H1 (cell line): ENCODE measurements around the gene AGRP. TPM values are rescaled to one million over a fixed set of nuclear protein-coding genes. Genes with fewer than 3 reads are reported as not detected.

Experiments
- CTCF ChIA-PET: fragments of 300-600 bp; sonication (Branson Sonifier 250); formaldehyde crosslinking; loops from one replicate; lab custom pipeline; 2021; ENCODE audit not compliant: partially characterized antibody; lab: Charles Lee
- POLR2A ChIA-PET: fragments of 300-600 bp; sonication (Branson Sonifier 250); formaldehyde crosslinking; loops from one replicate; lab custom pipeline; 2021; ENCODE audit warnings: inconsistent platforms; ENCODE audit not compliant: partially characterized antibody; lab: Charles Lee
- DNase-seq, 2 experiments: peaks; one replicate each; pipeline versions ENCODE4 v3.0.0 to v3.0.0-alpha.2; 2010 to 2022; ENCODE audit warnings: low spot score in 2 of 2, low read depth in 1 of 2, mixed read lengths in 1 of 2
- FAIRE-seq: peaks from 2 replicates; lab custom pipeline; 2011; peaks lifted over from hg19 to GRCh38; lab: Jason Lieb, UNC
- H2AFZ ChIP-seq: 2 replicates; pipeline ENCODE4 v1.8.1; 2012; ENCODE audit warnings: low read length, inconsistent platforms
- H2AK5ac ChIP-seq: 2 replicates; pipeline ENCODE4 v1.6.1; 2013; ENCODE audit warnings: low read depth, low read length
- H2BK120ac ChIP-seq: replicated peaks from 2 replicates; pipeline ENCODE3; 2013; ENCODE audit warnings: low read depth, low read length, inconsistent platforms
- H2BK12ac ChIP-seq: 2 replicates; pipeline ENCODE4 v1.6.1; 2013; ENCODE audit warnings: low read depth, low read length
- H2BK15ac ChIP-seq: 2 replicates; pipeline ENCODE4 v1.6.1; 2013; ENCODE audit warnings: low read length
- H2BK20ac ChIP-seq: 2 replicates; pipeline ENCODE4 v1.6.1; 2013; ENCODE audit warnings: low read length
- H2BK5ac ChIP-seq: 2 replicates; pipeline ENCODE4 v1.6.1; 2013; ENCODE audit warnings: low read depth, low read length
- H3K14ac ChIP-seq: 2 replicates; pipeline ENCODE4 v1.6.1; 2013; ENCODE audit warnings: inconsistent platforms; ENCODE audit not compliant: insufficient read length
- H3K18ac ChIP-seq: 2 replicates; pipeline ENCODE4 v1.6.1; 2013; ENCODE audit warnings: low read length; ENCODE audit errors: extremely low read depth
- H3K23ac ChIP-seq: 2 replicates; pipeline ENCODE4 v1.6.1; 2013; ENCODE audit warnings: inconsistent platforms; ENCODE audit not compliant: insufficient read length
- H3K23me2 ChIP-seq: 2 replicates; pipeline ENCODE4 v1.6.1; 2013; ENCODE audit warnings: low read depth, low read length
- H3K27ac ChIP-seq: 2 replicates; pipeline ENCODE4 v1.6.1; 2011; ENCODE audit warnings: low read depth, low read length, inconsistent platforms
- H3K27me3 ChIP-seq, 4 experiments: replicated peaks in 1 of 4; 1 replicate in 1 of 4; 2 replicates in 3 of 4; pipeline versions ENCODE4 v1.6.1 to v1.8.1; 2011 to 2013; ENCODE audit warnings: low read length in 3 of 4, mild to moderate bottlenecking in 3 of 4, inconsistent platforms in 2 of 4, mixed read lengths in 2 of 4, moderate library complexity in 1 of 4; ENCODE audit not compliant: control insufficient read depth in 3 of 4, insufficient read depth in 3 of 4; ENCODE audit errors: extremely low read depth in 1 of 4
- H3K36me3 ChIP-seq, 4 experiments: 2 replicates each; pipeline versions ENCODE4 v1.6.1 to v1.8.1; 2011 to 2013; ENCODE audit warnings: mild to moderate bottlenecking in 4 of 4, low read length in 3 of 4, moderate library complexity in 2 of 4, control low read depth in 1 of 4, inconsistent platforms in 1 of 4; ENCODE audit not compliant: insufficient read depth in 4 of 4, control insufficient read depth in 2 of 4
- H3K4ac ChIP-seq: replicated peaks from 2 replicates; pipeline ENCODE3; 2013; ENCODE audit warnings: low read length, low read depth, mixed read lengths, inconsistent platforms; ENCODE audit not compliant: insufficient read length
- H3K4me1 ChIP-seq, 4 experiments: replicated peaks in 1 of 4; 1 replicate in 1 of 4; 2 replicates in 3 of 4; pipeline versions ENCODE4 v1.6.1 to v1.8.1; 2011 to 2013; ENCODE audit warnings: low read length in 3 of 4, inconsistent platforms in 2 of 4, mixed read lengths in 1 of 4; ENCODE audit not compliant: insufficient read depth in 4 of 4, control insufficient read depth in 3 of 4
- H3K4me2 ChIP-seq, 2 experiments: 2 replicates each; pipeline versions ENCODE4 v1.6.1 to v1.8.1; 2011 to 2013; ENCODE audit warnings: low read depth in 2 of 2, low read length in 2 of 2, control low read depth in 1 of 2, inconsistent platforms in 1 of 2, mild to moderate bottlenecking in 1 of 2; ENCODE audit not compliant: insufficient read depth in 1 of 2
- H3K4me3 ChIP-seq, 4 experiments: fragments of 200-600, 300-600 bp in 1 of 4; sonication (generic), shearing (Covaris generic), sonication (Bioruptor Twin) in 1 of 4; 2 replicates each; pipeline versions ENCODE4 v1.5.1 to v1.8.1; 2011 to 2016; ENCODE audit warnings: low read length in 4 of 4, low read depth in 3 of 4, control low read depth in 2 of 4, inconsistent platforms in 2 of 4, mild to moderate bottlenecking in 2 of 4, mixed read lengths in 1 of 4, moderate library complexity in 1 of 4; ENCODE audit not compliant: insufficient read depth in 2 of 4; ENCODE audit errors: extremely low read depth in 1 of 4
- H3K56ac ChIP-seq: replicated peaks from 2 replicates; pipeline ENCODE3; 2013; ENCODE audit warnings: low read depth, mild to moderate bottlenecking, mixed read lengths, low read length, inconsistent platforms; ENCODE audit not compliant: insufficient read length
- H3K79me1 ChIP-seq: 2 replicates; pipeline ENCODE4 v1.6.1; 2013; ENCODE audit warnings: low read depth, low read length, control low read depth
- H3K79me2 ChIP-seq, 2 experiments: 2 replicates each; pipeline versions ENCODE4 v1.6.1 to v1.8.1; 2012 to 2013; ENCODE audit warnings: low read length in 2 of 2, mild to moderate bottlenecking in 2 of 2, inconsistent platforms in 1 of 2; ENCODE audit not compliant: insufficient read depth in 2 of 2, control insufficient read depth in 1 of 2
- H3K9ac ChIP-seq, 4 experiments: replicated peaks in 1 of 4; 1 replicate in 1 of 4; 2 replicates in 3 of 4; pipeline versions ENCODE4 v1.6.1 to v1.8.1; 2011 to 2013; ENCODE audit warnings: low read depth in 3 of 4, low read length in 3 of 4, control low read depth in 2 of 4, mild to moderate bottlenecking in 2 of 4, moderate library complexity in 2 of 4, inconsistent platforms in 1 of 4; ENCODE audit errors: extremely low read depth in 1 of 4
- H3K9me3 ChIP-seq, 2 experiments: 2 replicates each; pipeline versions ENCODE4 v1.6.1 to v1.8.1; 2012 to 2013; ENCODE audit warnings: mild to moderate bottlenecking in 2 of 2, moderate library complexity in 2 of 2, control low read depth in 1 of 2, inconsistent platforms in 1 of 2, low read depth in 1 of 2, low read length in 1 of 2, mixed read lengths in 1 of 2; ENCODE audit not compliant: insufficient read depth in 2 of 2
- H4K20me1 ChIP-seq, 2 experiments: replicated peaks in 1 of 2; 2 replicates each; pipeline versions ENCODE3 to v1.8.1; 2011 to 2013; ENCODE audit warnings: inconsistent platforms in 2 of 2, low read length in 2 of 2, mild to moderate bottlenecking in 1 of 2; ENCODE audit not compliant: insufficient read depth in 2 of 2, control insufficient read depth in 1 of 2
- H4K5ac ChIP-seq: 2 replicates; pipeline ENCODE4 v1.6.1; 2013; ENCODE audit warnings: low read length, low read depth, mixed read lengths, inconsistent platforms; ENCODE audit not compliant: insufficient read length
- H4K8ac ChIP-seq: 2 replicates; pipeline ENCODE4 v1.8.0; 2013; ENCODE audit warnings: mild to moderate bottlenecking, moderate library complexity, low read length, inconsistent platforms; ENCODE audit not compliant: insufficient read depth; ENCODE audit errors: extremely low read depth
- H4K91ac ChIP-seq: replicated peaks from 2 replicates; pipeline ENCODE3; 2013; ENCODE audit warnings: low read length, mixed read lengths, inconsistent platforms; ENCODE audit not compliant: insufficient read length
- BCL11A ChIP-seq, 2 experiments: IDR thresholded peaks; one replicate each; pipeline ENCODE4 v1.6.1; 2011; ENCODE audit warnings: low read depth in 2 of 2, low read length in 2 of 2, mild to moderate bottlenecking in 2 of 2
- CBX5 ChIP-seq: fragments of 300-800, 300-1000 bp; sonication (generic); IDR thresholded peaks from 2 replicates; pipeline ENCODE4 v1.7.1; 2016; ENCODE audit warnings: antibody characterized with exemption, low read length, low read depth
- CBX8 ChIP-seq: fragments of 300-800, 300-1000 bp; sonication (generic); IDR thresholded peaks from 2 replicates; pipeline ENCODE4 v1.7.1; 2016; ENCODE audit warnings: low read depth, low read length, borderline replicate concordance
- EZH2 ChIP-seq: fragments of 200-600 bp; sonication (generic); IDR thresholded peaks from 2 replicates; pipeline ENCODE4 v1.7.1; 2012; ENCODE audit warnings: low read depth, mild to moderate bottlenecking, moderate library complexity, low read length, inconsistent platforms; ENCODE audit not compliant: severe bottlenecking
- HDAC2 ChIP-seq, 2 experiments: fragments of 300-600 bp in 1 of 2; sonication (generic) in 1 of 2; IDR thresholded peaks; 2 replicates each; pipeline ENCODE4 v1.6.1; 2011 to 2012; ENCODE audit warnings: low read depth in 2 of 2, low read length in 2 of 2, mild to moderate bottlenecking in 2 of 2, moderate library complexity in 2 of 2, borderline replicate concordance in 1 of 2, inconsistent platforms in 1 of 2
- KDM5A ChIP-seq: fragments of 200-600 bp; IDR thresholded peaks from 2 replicates; pipeline ENCODE4 v1.7.1; 2012; ENCODE audit warnings: mild to moderate bottlenecking, low read length, inconsistent platforms, mixed read lengths
- RAD21 ChIP-seq, 2 experiments: IDR thresholded peaks in 1 of 2; conservative IDR thresholded peaks in 1 of 2; 2 replicates each; pipeline ENCODE4 v1.6.1; 2011; ENCODE audit warnings: low read depth in 2 of 2, low read length in 2 of 2, improper control_type of control experiment in 1 of 2, inconsistent platforms in 1 of 2, mild to moderate bottlenecking in 1 of 2, moderate library complexity in 1 of 2
- TAF1 ChIP-seq: IDR thresholded peaks from 2 replicates; pipeline ENCODE4 v1.6.1; 2011; ENCODE audit warnings: mild to moderate bottlenecking, low read depth, low read length
- WGBS, 2 experiments: shearing (Covaris generic) in 1 of 2; methylation state at CpG; one replicate each; pipeline versions ENCODE4 v1.1.6 to v1.1.7; 2013 to 2015; ENCODE audit warnings: low lambda C conversion rate in 2 of 2, mixed read lengths in 2 of 2, inconsistent platforms in 1 of 2, low coverage in 1 of 2, missing lambda C conversion rate in 1 of 2; ENCODE audit not compliant: insufficient replicate concordance in 2 of 2, insufficient coverage in 1 of 2, insufficient read length in 1 of 2; ENCODE audit errors: extremely low coverage in 1 of 2, missing lambda C conversion rate in 1 of 2; 5-methylcytosine and 5-hydroxymethylcytosine counted together
- polyA plus RNA-seq, 7 experiments: library from polyadenylated mRNA; depleted of rRNA in 3 of 7; stranded (reverse) in 5 of 7; unstranded in 2 of 7; fragments of >200 nt in 5 of 7; fragments of 200-250 nt in 2 of 7; gene quantifications; 1 replicate in 5 of 7; 2 replicates in 1 of 7; 4 replicates in 1 of 7; pipeline versions ENCODE4 v1.2.1 to v1.2.3, GENCODE V29; 2011 to 2013; ENCODE audit warnings: missing spikeins in 2 of 7, mixed read lengths in 2 of 7
- total RNA-seq: library from RNA; stranded (reverse); fragmentation: NEBNext Ultra II Directional; extraction: Animal tissue kit (Norgen Biotek cat#: 25700); gene quantifications from 2 replicates; pipeline ENCODE4 v1.2.1, GENCODE V29; 2021

AGRP gene
- total and polyA plus RNA-seq, 2 of the 8 experiments (the other 6 are each of a cell fraction or from before 2014, with no cell fraction given), result not detected

- no peak overlapping the region for H3K4ac ChIP-seq
- H2AFZ ChIP-seq, result no peak overlapping the region
- POLR2A ChIA-PET, result interaction anchor here (0.8 to 8.5 kb wide), 2 partner anchors 9 to 14 kb away, joined by 4 to 67 read pairs; partner anchors contain the start of gene HSD11B2
- no peak overlapping the region for H2BK20ac ChIP-seq
- no peak for TF ChIP-seq CBX5
- no peak for TF ChIP-seq HDAC2 (IDR thresholded peaks at IDR 0.05; ENCODE audit: borderline replicate concordance in 1 of 2, low read depth in 2 of 2, low read length in 2 of 2)
- no peak for TF ChIP-seq TAF1
- no peak for TF ChIP-seq CBX8
- no peak for TF ChIP-seq RAD21 (IDR thresholded peaks at IDR 0.05 in 1 of 2, conservative IDR thresholded peaks at IDR 0.05 in 1 of 2; ENCODE audit: low read depth in 2 of 2, low read length in 2 of 2)
- TF ChIP-seq BCL11A (IDR thresholded peaks at IDR 0.05; ENCODE audit: low read depth in 2 of 2, low read length in 2 of 2), result no peak
- no peak for TF ChIP-seq EZH2
- no peak for TF ChIP-seq KDM5A
- no peak overlapping the region for H2BK15ac ChIP-seq
- no peak overlapping the region for H3K23ac ChIP-seq
- no peak overlapping the region for H2AK5ac ChIP-seq
- no peaks in the 10 kb centered on the region for H3K79me2 ChIP-seq
- H3K23me2 ChIP-seq, result no peaks in the 10 kb centered on the region
- no peaks in the 10 kb centered on the region; the same call in none of the 2 replicates for H3K79me1 ChIP-seq
- no peaks in the 10 kb centered on the region for H3K27me3 ChIP-seq
- H3K9ac ChIP-seq, result no peak overlapping the region
- 93% methylated on average over 13 of the region's 13 CpGs; no CpG with 5 or more reads in 1 of the 2 experiments for WGBS, 2 experiments
- H3K18ac ChIP-seq, result no peak overlapping the region
- peaks cover 2 to 8% of the 10 kb centered on the region in 2 experiments for H4K20me1 ChIP-seq
- H3K4me2 ChIP-seq, result no peak overlapping the region
- H3K14ac ChIP-seq, result no peak overlapping the region
- H2BK5ac ChIP-seq, result no peak overlapping the region; the same call in 1 of the 2 replicates
- H3K27ac ChIP-seq, result no peak overlapping the region
- H2BK12ac ChIP-seq, result no peak overlapping the region
- no peak for FAIRE-seq
- peaks cover 0 to 1% of the 10 kb centered on the region in 2 experiments; a peak in 1 of 4 replicates for H3K9me3 ChIP-seq
- no peak overlapping the region for H3K56ac ChIP-seq
- no peak overlapping the region for H2BK120ac ChIP-seq
- H4K5ac ChIP-seq, result no peak overlapping the region
- peaks cover 0 to 9% (median 5%) of the 10 kb centered on the region in 4 experiments; a peak in 5 of 8 replicates for H3K36me3 ChIP-seq
- H3K4me1 ChIP-seq, result peaks cover 0 to 8% (median 4%) of the 10 kb centered on the region in 4 experiments; a peak in 5 of 7 replicates
- CTCF ChIA-PET, result interaction anchor here (1.2 to 28.6 kb wide), 11 partner anchors 1 to 160 kb away, joined by 3 to 683 read pairs (median 7); partner anchors contain the start of genes HSD11B2 and ZDHHC1
- no peak overlapping the region for H4K91ac ChIP-seq
- no peak overlapping the region; the same call in 1 of the 2 replicates for H4K8ac ChIP-seq
- no peak for DNase-seq
- no peak overlapping the region for H3K4me3 ChIP-seq
These were observed 40.6 kb downstream of the AGRP start for GRCh38 chr16:67442581-67443255.
